HG03159 (cell line): Measurements from ENCODE around the gene PRAMEF14.
"Not testable (repeated sequence)": the region's sequence is repeated elsewhere in the genome, so short reads cannot be mapped to it uniquely, and the experiment has no call there.

Experiments
- ATAC-seq: cut with Tn5 transposase; IDR thresholded peaks from one replicate; pipeline ENCODE4 v1.9.1; 2021; ENCODE audit warnings: mild to moderate bottlenecking, moderate library complexity; ENCODE audit not compliant: unreplicated experiment

PRAMEF14 gene, protein sequence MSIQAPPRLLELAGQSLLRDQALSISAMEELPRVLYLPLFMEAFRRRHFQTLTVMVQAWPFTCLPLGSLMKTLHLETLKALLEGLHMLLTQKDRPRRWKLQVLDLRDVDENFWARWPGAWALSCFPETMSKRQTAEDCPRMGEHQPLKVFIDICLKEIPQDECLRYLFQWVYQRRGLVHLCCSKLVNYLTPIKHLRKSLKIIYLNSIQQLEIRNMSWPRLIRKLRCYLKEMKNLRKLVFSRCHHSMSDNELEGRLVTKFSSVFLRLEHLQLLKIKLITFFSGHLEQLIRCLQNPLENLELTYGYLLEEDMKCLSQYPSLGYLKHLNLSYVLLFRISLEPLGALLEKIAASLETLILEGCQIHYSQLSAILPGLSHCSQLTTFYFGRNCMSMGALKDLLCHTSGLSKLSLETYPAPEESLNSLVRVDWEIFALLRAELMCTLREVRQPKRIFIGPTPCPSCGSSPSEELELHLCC

DNA sequence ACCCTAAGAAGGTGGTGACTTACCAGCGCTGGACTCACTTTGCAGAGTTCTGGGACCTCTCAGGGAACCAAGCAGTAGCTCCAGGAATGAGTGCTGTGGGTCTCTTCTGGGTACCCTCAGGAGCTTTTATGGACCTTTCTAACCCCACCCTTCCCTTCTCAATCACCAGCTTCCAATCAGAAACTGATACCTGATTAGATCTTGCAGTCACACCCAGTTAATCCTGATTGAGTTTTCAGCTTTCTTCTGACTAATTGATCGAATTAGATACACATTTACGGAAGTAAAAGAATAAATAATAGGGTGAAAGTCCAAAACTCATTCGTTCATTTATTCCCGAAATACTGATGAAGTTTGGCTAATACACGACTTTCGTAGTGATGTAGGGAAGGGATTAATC is at the start of gene PRAMEF14:
Gene PRAMEF14, minus strand, starts transcription at position 101 of the 400 bp plus-strand sequence. CDS start 1,820 bp downstream, outside the sequence.
- ATAC-seq, result not testable (repeated sequence)

GRCh38 chr1:13395311-13395710 is 48.4 kb upstream of the PRAMEF14 start:
- ATAC-seq, result not testable (repeated sequence)

- not testable (repeated sequence) for ATAC-seq
Observed at GRCh38 chr1:13394761-13395160, 47.8 kb upstream of the PRAMEF14 start.

- ATAC-seq, result not testable (repeated sequence)
Observed at GRCh38 chr1:13393004-13393403, 46.1 kb upstream of the PRAMEF14 start.

GRCh38 chr1:13389332-13389731 is 42.4 kb upstream of the PRAMEF14 start, which contains the start of gene PRAMEF17:
Gene PRAMEF17, plus strand, starts transcription at chr1:13389632. Its CDS starts 26 bp downstream, at chr1:13389658.
- not testable (repeated sequence) for ATAC-seq

DNA sequence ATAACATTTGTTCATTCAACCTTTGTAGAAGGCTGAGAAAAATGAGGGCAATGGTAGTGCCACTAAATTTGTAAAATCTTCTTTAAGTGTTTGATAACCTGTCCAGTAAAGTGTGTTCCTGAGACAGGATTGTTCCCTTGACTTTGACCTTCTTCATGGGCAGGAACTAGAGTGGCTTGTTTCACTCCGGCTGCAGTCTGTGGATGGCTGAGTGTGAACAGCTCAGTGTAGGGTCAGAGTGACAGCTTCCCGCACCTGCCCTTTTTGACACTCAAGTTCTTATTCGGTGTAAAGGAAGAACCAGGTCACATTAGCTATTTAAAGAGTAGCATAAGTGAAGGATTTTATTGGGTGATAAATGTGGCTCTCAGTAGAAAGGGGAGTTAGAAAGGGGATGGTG is 33.4 kb upstream of the PRAMEF14 start:
- not testable (repeated sequence) for ATAC-seq

- not testable (repeated sequence) for ATAC-seq
Observed at GRCh38 chr1:13378983-13379382, 32.0 kb upstream of the PRAMEF14 start.

DNA sequence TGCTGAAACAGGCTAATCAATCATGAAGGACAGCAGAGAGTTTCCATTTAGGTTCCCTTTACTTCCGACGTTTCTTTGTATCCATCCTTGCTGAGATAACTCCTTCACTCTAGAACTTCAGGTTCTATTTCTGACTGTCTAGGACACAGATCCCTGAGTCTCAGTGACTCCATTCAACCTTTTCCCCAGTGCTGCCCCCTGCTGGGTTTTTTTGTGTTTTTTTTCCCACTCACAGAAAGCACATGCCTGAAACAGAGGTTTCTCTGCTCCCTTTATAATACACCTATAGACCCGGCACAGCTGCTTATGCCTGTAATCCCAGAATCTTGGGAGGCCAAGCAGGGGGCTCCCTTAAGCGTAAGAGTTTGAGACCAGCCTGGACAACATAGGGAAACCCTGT is 21.6 kb upstream of the PRAMEF14 start:
- not testable (repeated sequence) for ATAC-seq

- ATAC-seq, result not testable (repeated sequence)
Observed at GRCh38 chr1:13366536-13366935, 19.6 kb upstream of the PRAMEF14 start.

- ATAC-seq, result not testable (repeated sequence)
Observed at GRCh38 chr1:13364928-13365327, 18.0 kb upstream of the PRAMEF14 start.

DNA sequence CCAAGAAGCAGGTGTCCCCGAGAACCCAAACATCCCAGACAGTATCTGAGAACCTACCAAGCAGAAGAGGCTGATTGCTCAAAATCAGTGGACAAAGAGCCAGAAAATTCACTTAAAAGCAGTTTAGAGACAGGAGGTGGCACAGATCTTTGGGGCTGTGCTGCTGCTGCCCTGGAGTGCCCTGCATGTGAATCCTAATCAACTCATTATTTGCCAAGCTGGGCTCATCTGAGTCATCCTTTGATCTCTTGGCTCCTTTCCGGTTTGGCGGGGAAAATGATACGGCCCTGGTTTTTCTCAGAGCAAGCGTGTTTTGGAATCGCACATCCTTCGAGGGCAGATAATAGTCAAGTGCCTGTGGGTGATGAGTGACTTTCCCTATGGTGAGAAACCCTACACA is 15.4 kb upstream of the PRAMEF14 start:
- not testable (repeated sequence) for ATAC-seq

GRCh38 chr1:13356774-13357173 is 9.8 kb upstream of the PRAMEF14 start:
- not testable (repeated sequence) for ATAC-seq

- ATAC-seq, result not testable (repeated sequence)
Observed at GRCh38 chr1:13354475-13354874, 7.5 kb upstream of the PRAMEF14 start.

- not testable (repeated sequence) for ATAC-seq
Observed at GRCh38 chr1:13353476-13353875, 6.5 kb upstream of the PRAMEF14 start.

- ATAC-seq, result not testable (repeated sequence)
Observed at GRCh38 chr1:13342496-13342895, 4.4 kb downstream of the PRAMEF14 start.

GRCh38 chr1:13315281-13315680 is 31.7 kb downstream of the PRAMEF14 start, which contains the start of gene PRAMEF15:
Gene PRAMEF15, plus strand, starts transcription at chr1:13315581. Its CDS starts 2,827 bp downstream, at chr1:13318408.
- not testable (repeated sequence) for ATAC-seq

DNA sequence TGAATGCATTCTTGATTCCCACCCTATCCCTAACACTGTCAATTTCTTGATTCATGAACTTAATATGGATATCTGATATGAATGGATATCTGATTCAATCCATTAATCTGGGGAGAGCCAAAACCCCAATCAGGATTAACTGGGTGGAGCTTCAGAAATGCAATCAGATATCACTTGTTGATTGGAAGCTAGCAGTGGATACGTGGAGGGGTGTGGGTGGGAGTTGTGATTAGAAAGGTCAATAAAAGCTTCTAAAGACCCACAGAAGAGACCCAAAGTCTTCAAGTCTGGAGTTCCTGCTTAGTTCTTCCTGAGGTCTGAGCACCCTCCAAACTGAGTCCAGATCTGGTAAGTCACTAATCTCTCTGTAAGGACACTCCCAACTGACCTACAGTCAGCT is 43.7 kb downstream of the PRAMEF14 start, which contains the start of gene PRAMEF33:
Gene PRAMEF33, plus strand, starts transcription at position 301 of the 400 bp plus-strand sequence. CDS start 2,416 bp downstream, outside the sequence.
- ATAC-seq, result not testable (repeated sequence)

DNA sequence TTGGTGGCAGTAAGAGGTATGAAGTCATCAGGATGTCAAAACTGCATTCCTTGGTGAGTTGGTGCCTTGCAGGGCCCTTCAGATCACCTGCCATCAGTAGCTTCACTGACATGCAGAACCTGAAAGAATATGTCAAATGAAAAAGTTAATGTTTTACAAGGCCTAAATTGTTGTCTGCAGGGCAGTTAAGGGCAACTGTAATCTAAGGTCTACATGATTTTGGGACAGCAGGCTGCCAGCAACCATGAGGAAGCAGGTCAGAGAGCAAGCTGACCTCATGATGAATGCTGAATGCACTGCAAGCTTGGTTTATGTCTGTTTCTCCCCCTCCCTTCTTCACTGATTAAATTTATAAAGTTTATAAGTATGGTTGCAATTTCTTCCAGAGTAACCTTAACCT is 44.7 kb downstream of the PRAMEF14 start:
- ATAC-seq, result not testable (repeated sequence)

DNA sequence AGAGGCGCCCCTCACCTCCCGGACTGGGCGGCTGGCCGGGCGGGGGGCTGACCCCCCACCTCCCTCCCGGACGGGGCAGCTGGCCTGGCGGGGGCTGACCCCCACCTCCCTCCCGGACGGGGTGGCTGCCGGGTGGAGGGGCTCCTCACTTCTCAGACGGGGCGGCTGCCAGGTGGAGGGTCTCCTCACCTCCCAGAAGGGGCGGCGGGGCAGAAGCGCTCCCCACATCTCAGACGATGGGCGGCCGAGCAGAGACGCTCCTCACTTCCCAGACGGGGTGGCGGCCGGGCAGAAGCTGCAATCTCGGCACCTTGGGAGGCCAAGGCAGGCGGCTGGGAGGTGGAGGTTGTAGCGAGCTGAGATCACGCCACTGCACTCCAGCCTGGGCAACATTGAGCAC is 48.2 kb downstream of the PRAMEF14 start:
- ATAC-seq, result not testable (repeated sequence)

DNA sequence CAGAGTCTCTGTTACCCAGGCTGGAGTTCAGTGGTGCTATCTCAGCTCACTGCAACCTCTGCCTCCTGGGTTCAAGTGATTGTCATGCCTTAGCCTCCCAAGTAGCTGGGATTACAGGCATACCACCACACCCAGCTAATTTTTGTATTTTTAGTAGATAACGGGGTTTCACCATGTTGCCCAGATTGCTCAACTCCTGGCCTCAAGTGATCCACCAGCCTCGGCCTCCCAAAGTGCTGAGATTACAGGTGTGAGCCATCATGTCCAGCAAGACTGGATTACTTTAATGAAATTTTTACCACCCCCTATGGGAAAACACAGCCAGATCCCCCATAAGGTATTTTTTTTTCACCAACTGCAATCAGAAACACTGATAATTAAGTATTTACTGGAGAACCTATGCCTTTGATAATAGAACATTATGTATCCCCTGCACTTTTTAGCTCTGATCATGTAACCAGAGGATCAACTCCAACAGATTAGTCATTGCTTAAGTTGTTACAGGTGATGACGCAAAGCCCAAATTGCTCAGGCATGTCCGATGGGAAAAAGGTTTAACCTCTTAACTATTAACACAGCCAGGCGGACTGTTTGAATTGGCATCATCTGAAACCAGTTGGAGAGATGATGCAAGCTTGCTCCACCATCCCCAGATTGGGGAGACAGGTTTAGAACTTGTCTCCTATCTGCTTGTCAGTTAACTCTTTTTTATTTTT is 49.6 kb downstream of the PRAMEF14 start:
- ATAC-seq, result not testable (repeated sequence)
